ENCODE data around the gene TMEM219. TPM values are rescaled to one million over a fixed set of nuclear protein-coding genes. Genes with fewer than 3 reads are reported as not detected.
"Not testable (repeated sequence)": the region's sequence is repeated elsewhere in the genome, so short reads cannot be mapped to it uniquely, and the experiment has no call there.

The TMEM219 gene
- total RNA-seq, 1 donor from 2014 or later: 89.4 TPM

- Mint-ChIP-seq H3K4me3 (ENCODE audit: low read depth) (no peak overlapping the region), H3K27ac (no peak overlapping the region), H3K4me1 (ENCODE audit: low read depth) (peaks cover 10% of the 10 kb centered on the region), H3K36me3 (ENCODE audit: insufficient read depth) (peaks cover 2% of the 10 kb centered on the region), H3K9me3 (ENCODE audit: low read depth) (no peaks in the 10 kb centered on the region), H3K27me3 (no peaks in the 10 kb centered on the region)
- TF ChIP-seq CTCF (IDR thresholded peaks at IDR 0.05; ENCODE audit: unreplicated experiment): no peak
- DNase-seq (ENCODE audit: low spot score, unreplicated experiment): no peak
Observed at GRCh38 chr16:29958756-29959155, 3.1 kb upstream of the TMEM219 start.

- DNase-seq (ENCODE audit: low spot score, unreplicated experiment): no peak
- H3K4me3 Mint-ChIP-seq (ENCODE audit: low read depth): no peak overlapping the region
- peaks cover 2% of the 10 kb centered on the region for H3K36me3 Mint-ChIP-seq (ENCODE audit: insufficient read depth)
- H3K27ac Mint-ChIP-seq: no peak overlapping the region
- TF ChIP-seq CTCF (IDR thresholded peaks at IDR 0.05; ENCODE audit: unreplicated experiment): no peak
- H3K9me3 Mint-ChIP-seq (ENCODE audit: low read depth): no peaks in the 10 kb centered on the region
- H3K4me1 Mint-ChIP-seq (ENCODE audit: low read depth): peaks cover 10% of the 10 kb centered on the region
- no peaks in the 10 kb centered on the region for H3K27me3 Mint-ChIP-seq
Observed at GRCh38 chr16:29959293-29959692, 2.6 kb upstream of the TMEM219 start.

GRCh38 chr16:29959821-29960220, 2.1 kb upstream of the TMEM219 start:
- Mint-ChIP-seq H3K4me1 (ENCODE audit: low read depth) (peaks cover 10% of the 10 kb centered on the region), H3K4me3 (ENCODE audit: low read depth) (peak overlapping the region; percentile 42)
- not testable (repeated sequence) for H3K36me3 Mint-ChIP-seq (ENCODE audit: insufficient read depth); H3K27ac Mint-ChIP-seq; H3K27me3 Mint-ChIP-seq; H3K9me3 Mint-ChIP-seq (ENCODE audit: low read depth); DNase-seq (ENCODE audit: low spot score, unreplicated experiment)

GRCh38 chr16:29961127-29961478, 776 bp upstream of the TMEM219 start:
- Mint-ChIP-seq H3K9me3 (ENCODE audit: low read depth) (no peaks in the 10 kb centered on the region), H3K27ac (peak overlapping the region; percentile 92), H3K36me3 (ENCODE audit: insufficient read depth) (peaks cover 8% of the 10 kb centered on the region), H3K4me3 (ENCODE audit: low read depth) (peak overlapping the region; percentile 83), H3K27me3 (no peaks in the 10 kb centered on the region), H3K4me1 (ENCODE audit: low read depth) (peaks cover 10% of the 10 kb centered on the region)
- no peak for DNase-seq (ENCODE audit: low spot score, unreplicated experiment)
- no peak for TF ChIP-seq CTCF (IDR thresholded peaks at IDR 0.05; ENCODE audit: unreplicated experiment)

GRCh38 chr16:29962344-29962994, 590 bp downstream of the TMEM219 start:
- DNase-seq (ENCODE audit: low spot score, unreplicated experiment): no peak
- Mint-ChIP-seq H3K4me1 (ENCODE audit: low read depth) (peaks cover 10% of the 10 kb centered on the region), H3K27me3 (no peaks in the 10 kb centered on the region), H3K4me3 (ENCODE audit: low read depth) (peak overlapping the region; percentile 83), H3K36me3 (ENCODE audit: insufficient read depth) (peaks cover 8% of the 10 kb centered on the region), H3K9me3 (ENCODE audit: low read depth) (no peaks in the 10 kb centered on the region), H3K27ac (peak overlapping the region; percentile 95)
- no peak for TF ChIP-seq CTCF (IDR thresholded peaks at IDR 0.05; ENCODE audit: unreplicated experiment)

GRCh38 chr16:29963021-29963743, 1.3 kb downstream of the TMEM219 start:
- Mint-ChIP-seq H3K9me3 (ENCODE audit: low read depth) (no peaks in the 10 kb centered on the region), H3K4me1 (ENCODE audit: low read depth) (peaks cover 10% of the 10 kb centered on the region), H3K27ac (peak overlapping the region; percentile 82), H3K27me3 (no peaks in the 10 kb centered on the region), H3K4me3 (ENCODE audit: low read depth) (peak overlapping the region; percentile 83), H3K36me3 (ENCODE audit: insufficient read depth) (peaks cover 10% of the 10 kb centered on the region)
- no peak for DNase-seq (ENCODE audit: low spot score, unreplicated experiment)
- TF ChIP-seq CTCF (IDR thresholded peaks at IDR 0.05; ENCODE audit: unreplicated experiment): no peak

Measured in progenitor cell of endocrine pancreas (in vitro differentiated cells).